Measurements from ENCODE around the gene LRP2. TPM values are rescaled to one million over a fixed set of nuclear protein-coding genes. Genes with fewer than 3 reads are reported as not detected.
A peak's percentile ranks its signal among the peaks of the same experiment; 100 is the strongest.

Gene LRP2
- polyA plus RNA-seq, 1 donor (not counting 4 experiments of a cell fraction or from before 2014, with no cell fraction given): not detected

- no peak overlapping the region for H3K4me3 ChIP-seq (ENCODE audit: control insufficient read depth in 2 of 3, extremely low read depth in 1 of 3, insufficient read depth in 2 of 3, low read depth in 1 of 3, low read length in 3 of 3)
- dilution Hi-C loops (cut with MboI; ENCODE audit: extremely low pct_ligation_motif_present, low sequenced_read_pairs): no loop called here
- no peak overlapping the region for H3K27ac ChIP-seq (ENCODE audit: control insufficient read depth, insufficient read depth, low read length)
- DNase-seq (ENCODE audit: low read depth, low spot score) (no peak), FAIRE-seq (no peak)
- no peak overlapping the region for H2AFZ ChIP-seq (ENCODE audit: control insufficient read depth, low read length)
- TF ChIP-seq CTCF (optimal IDR thresholded peaks at IDR 0.05 in 1 of 3, IDR thresholded peaks at IDR 0.05 in 1 of 3, conservative IDR thresholded peaks at IDR 0.05 in 1 of 3; ENCODE audit: extremely low read depth in 1 of 3, insufficient read depth in 2 of 3, low read length in 3 of 3): no peak
- TF ChIP-seq EZH2 (IDR thresholded peaks at IDR 0.05; ENCODE audit: low read length): no peak
- H3K9ac ChIP-seq (ENCODE audit: control insufficient read depth, extremely low read depth, insufficient read depth, low read length): no peak overlapping the region
- H3K9me3 ChIP-seq (ENCODE audit: control insufficient read depth, low read depth, low read length): no peaks in the 10 kb centered on the region
- H3K4me1 ChIP-seq (ENCODE audit: control insufficient read depth, extremely low read depth, insufficient read depth, low read length): peaks cover 5% of the 10 kb centered on the region
- H3K27me3 ChIP-seq (ENCODE audit: control insufficient read depth, extremely low read depth, insufficient read depth, low read length): peaks cover 3% of the 10 kb centered on the region
- no peak overlapping the region for H3K4me2 ChIP-seq (ENCODE audit: control insufficient read depth, extremely low read depth, insufficient read depth, low read depth, low read length)
- H4K20me1 ChIP-seq (ENCODE audit: control insufficient read depth, extremely low read depth, insufficient read depth, low read length): no peaks in the 10 kb centered on the region
- H3K9me1 ChIP-seq (ENCODE audit: control insufficient read depth, extremely low read depth, insufficient read depth, low read length): no peaks in the 10 kb centered on the region
- H3K36me3 ChIP-seq (ENCODE audit: control insufficient read depth in 2 of 2, extremely low read depth in 1 of 2, insufficient read depth in 2 of 2, low read length in 2 of 2): no peaks in the 10 kb centered on the region
- H3K79me2 ChIP-seq (ENCODE audit: control insufficient read depth, insufficient read depth, low read length): no peaks in the 10 kb centered on the region
These were observed 242.5 kb downstream of the LRP2 start for GRCh38 chr2:169119851-169120250.

GRCh38 chr2:169119123-169119760 is 243.1 kb downstream of the LRP2 start:
- H2AFZ ChIP-seq (ENCODE audit: control insufficient read depth, low read length): no peak overlapping the region
- peaks cover 3% of the 10 kb centered on the region for H3K27me3 ChIP-seq (ENCODE audit: control insufficient read depth, extremely low read depth, insufficient read depth, low read length)
- H3K4me1 ChIP-seq (ENCODE audit: control insufficient read depth, extremely low read depth, insufficient read depth, low read length): peaks cover 5% of the 10 kb centered on the region
- no peak for TF ChIP-seq EZH2 (IDR thresholded peaks at IDR 0.05; ENCODE audit: low read length)
- TF ChIP-seq CTCF (optimal IDR thresholded peaks at IDR 0.05 in 1 of 3, IDR thresholded peaks at IDR 0.05 in 1 of 3, conservative IDR thresholded peaks at IDR 0.05 in 1 of 3; ENCODE audit: extremely low read depth in 1 of 3, insufficient read depth in 2 of 3, low read length in 3 of 3): no peak
- no peaks in the 10 kb centered on the region for H3K79me2 ChIP-seq (ENCODE audit: control insufficient read depth, insufficient read depth, low read length)
- H3K4me3 ChIP-seq (ENCODE audit: control insufficient read depth in 2 of 3, extremely low read depth in 1 of 3, insufficient read depth in 2 of 3, low read depth in 1 of 3, low read length in 3 of 3): no peak overlapping the region
- H4K20me1 ChIP-seq (ENCODE audit: control insufficient read depth, extremely low read depth, insufficient read depth, low read length): no peaks in the 10 kb centered on the region
- no peak overlapping the region for H3K9ac ChIP-seq (ENCODE audit: control insufficient read depth, extremely low read depth, insufficient read depth, low read length)
- H3K27ac ChIP-seq (ENCODE audit: control insufficient read depth, insufficient read depth, low read length): no peak overlapping the region
- dilution Hi-C loops (cut with MboI; ENCODE audit: extremely low pct_ligation_motif_present, low sequenced_read_pairs): no loop called here
- peak overlapping the region; percentile 18 for H3K4me2 ChIP-seq (ENCODE audit: control insufficient read depth, extremely low read depth, insufficient read depth, low read depth, low read length)
- H3K9me3 ChIP-seq (ENCODE audit: control insufficient read depth, low read depth, low read length): no peaks in the 10 kb centered on the region
- no peaks in the 10 kb centered on the region for H3K9me1 ChIP-seq (ENCODE audit: control insufficient read depth, extremely low read depth, insufficient read depth, low read length)
- DNase-seq (ENCODE audit: low read depth, low spot score): no peak
- FAIRE-seq: peak; percentile 20
- H3K36me3 ChIP-seq (ENCODE audit: control insufficient read depth in 2 of 2, extremely low read depth in 1 of 2, insufficient read depth in 2 of 2, low read length in 2 of 2): no peaks in the 10 kb centered on the region

All from keratinocyte (primary cell).